ENCODE data around the gene RIPOR3. TPM values are rescaled to one million over a fixed set of nuclear protein-coding genes. Genes with fewer than 3 reads are reported as not detected.

Gene RIPOR3
- total and polyA plus RNA-seq, 11 donors = 2.4 to 20.7 (median 4.9) TPM

DNA sequence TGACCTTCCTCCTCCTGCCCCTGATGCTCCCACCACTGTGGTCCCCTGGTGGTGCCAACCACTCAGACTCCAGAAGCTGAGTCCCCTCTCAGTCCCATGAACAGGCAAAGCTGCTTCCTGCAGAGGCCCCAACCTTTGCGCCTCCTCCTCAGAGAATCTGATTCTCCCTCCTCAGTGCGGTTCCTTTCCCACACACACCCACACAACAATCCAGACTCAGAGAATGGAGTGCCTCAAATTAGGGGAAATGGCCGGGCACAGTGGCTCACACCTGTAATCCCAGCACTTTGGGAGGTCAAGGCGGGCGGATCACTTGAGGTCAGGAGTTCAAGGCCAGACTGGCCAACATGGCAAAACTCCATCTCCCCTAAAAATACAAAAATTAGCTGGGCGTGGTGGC lies 23.0 kb downstream of the RIPOR3 start:
- WGBS, 4 donors = 86 to 94% (median 91%) methylated on average over 6 of the region's 6 CpGs
- H3K9me3 ChIP-seq = no peaks in the 10 kb centered on the region
- intact Hi-C loops (cut with DNase I) = loop anchor here in 2 of 10 donors (10.0 kb wide), 2 partner anchors 46 to 76 kb away; no protein-coding TSS in a partner anchor

DNA sequence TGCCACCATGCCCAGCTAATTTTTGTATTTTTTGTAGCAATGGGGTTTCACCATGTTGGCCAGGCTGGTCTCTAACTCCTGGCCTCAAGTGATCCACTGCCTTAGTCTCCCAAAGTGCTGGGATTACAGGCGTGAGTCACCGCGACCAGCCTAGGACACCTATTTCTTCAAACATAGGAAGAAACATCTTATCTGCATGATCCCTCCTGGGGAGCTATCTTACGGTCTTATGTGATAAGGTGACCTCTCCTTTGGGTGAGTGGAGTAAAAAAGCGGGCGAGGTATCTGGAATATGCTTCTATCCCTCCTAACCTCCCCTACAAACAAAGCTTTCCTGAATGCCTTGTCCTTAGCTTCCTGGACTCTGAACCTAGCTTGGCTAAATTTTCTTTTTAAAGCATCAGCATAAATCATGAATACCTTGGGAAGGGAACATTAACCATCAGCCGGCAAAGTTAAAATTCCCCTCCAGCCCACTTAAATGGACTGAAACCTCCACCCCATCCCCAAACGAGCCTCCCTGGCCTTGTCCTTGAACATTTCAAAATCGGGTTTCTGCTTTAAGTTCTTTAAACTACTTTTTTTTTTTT lies 24.5 kb downstream of the RIPOR3 start:
- H3K4me3 ChIP-seq = no peak overlapping the region
- ATAC-seq (no peak), DNase-seq (no peak)
- WGBS, 4 donors = 83 to 91% (median 88%) methylated on average over 9 of the region's 9 CpGs
- H3K9me3 ChIP-seq = no peaks in the 10 kb centered on the region
- no peaks in the 10 kb centered on the region for H3K27me3 ChIP-seq
- no peaks in the 10 kb centered on the region for H3K36me3 ChIP-seq
- H3K4me1 ChIP-seq = peaks cover 0 to 23% (median 15%) of the 10 kb centered on the region in 12 donors
- intact Hi-C loops (cut with DNase I) = loop anchor here in 2 of 10 donors (10.0 kb wide), 2 partner anchors 48 to 78 kb away; no protein-coding TSS in a partner anchor
- TF ChIP-seq POLR2A (IDR thresholded peaks at IDR 0.05) = no peak
- TF ChIP-seq, protein P1, sequence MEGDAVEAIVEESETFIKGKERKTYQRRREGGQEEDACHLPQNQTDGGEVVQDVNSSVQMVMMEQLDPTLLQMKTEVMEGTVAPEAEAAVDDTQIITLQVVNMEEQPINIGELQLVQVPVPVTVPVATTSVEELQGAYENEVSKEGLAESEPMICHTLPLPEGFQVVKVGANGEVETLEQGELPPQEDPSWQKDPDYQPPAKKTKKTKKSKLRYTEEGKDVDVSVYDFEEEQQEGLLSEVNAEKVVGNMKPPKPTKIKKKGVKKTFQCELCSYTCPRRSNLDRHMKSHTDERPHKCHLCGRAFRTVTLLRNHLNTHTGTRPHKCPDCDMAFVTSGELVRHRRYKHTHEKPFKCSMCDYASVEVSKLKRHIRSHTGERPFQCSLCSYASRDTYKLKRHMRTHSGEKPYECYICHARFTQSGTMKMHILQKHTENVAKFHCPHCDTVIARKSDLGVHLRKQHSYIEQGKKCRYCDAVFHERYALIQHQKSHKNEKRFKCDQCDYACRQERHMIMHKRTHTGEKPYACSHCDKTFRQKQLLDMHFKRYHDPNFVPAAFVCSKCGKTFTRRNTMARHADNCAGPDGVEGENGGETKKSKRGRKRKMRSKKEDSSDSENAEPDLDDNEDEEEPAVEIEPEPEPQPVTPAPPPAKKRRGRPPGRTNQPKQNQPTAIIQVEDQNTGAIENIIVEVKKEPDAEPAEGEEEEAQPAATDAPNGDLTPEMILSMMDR (IDR thresholded peaks at IDR 0.05) = no peak
- H3K27ac ChIP-seq = peak overlapping the region in 1 of 12 donors; percentile 33

More for the DNA sequence above, 23.0 kb downstream of the RIPOR3 start:
- TF ChIP-seq POLR2A (IDR thresholded peaks at IDR 0.05) = no peak
- TF ChIP-seq, protein P1 (IDR thresholded peaks at IDR 0.05) = no peak
- DNase-seq = no peak
- no peaks in the 10 kb centered on the region for H3K27me3 ChIP-seq
- H3K27ac ChIP-seq = peak overlapping the region in 4 of 12 donors; percentile 2 to 48 (median 27)
- ATAC-seq = no peak
- H3K36me3 ChIP-seq = no peaks in the 10 kb centered on the region
- H3K4me1 ChIP-seq = peaks cover 0 to 8% (median 3%) of the 10 kb centered on the region in 12 donors
- H3K4me3 ChIP-seq = no peak overlapping the region

DNA sequence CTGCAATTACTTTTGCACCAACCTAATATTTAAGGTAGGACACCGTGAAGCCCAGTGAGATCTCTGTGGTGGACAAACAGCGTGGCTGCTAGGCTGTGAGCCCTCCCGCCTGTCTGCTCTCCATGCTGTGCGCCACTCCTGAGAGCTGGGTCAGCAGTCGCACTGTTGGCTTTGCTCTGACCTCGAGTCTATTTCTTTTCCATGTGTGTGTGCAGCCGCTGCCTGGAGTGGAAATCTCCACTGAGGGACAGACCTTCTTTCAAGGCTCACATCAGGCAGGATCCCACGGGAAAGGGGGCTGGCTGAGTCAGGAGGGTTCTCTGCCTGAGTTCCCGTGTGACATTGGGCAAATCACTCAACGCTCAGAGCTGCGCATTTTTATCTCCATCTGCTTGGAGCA lies 27.1 kb downstream of the RIPOR3 start:
- DNase-seq (peak; percentile 58 to 81 (median 76)), ATAC-seq (peak in 3 of 4 donors; percentile 13 to 37 (median 13))
- Histone ChIP-seq H3K27ac (peak overlapping the region in 9 of 12 donors; percentile 39 to 87 (median 73)), H3K27me3 (no peaks in the 10 kb centered on the region), H3K36me3 (no peaks in the 10 kb centered on the region), H3K4me1 (peaks cover 5 to 46% (median 30%) of the 10 kb centered on the region in 12 donors), H3K9me3 (no peaks in the 10 kb centered on the region), H3K4me3 (no peak overlapping the region)
- intact Hi-C loops (cut with DNase I) = loop anchor here in 3 of 10 donors (5.0 to 10.0 kb wide), 4 partner anchors 48 to 83 kb away; no protein-coding TSS in a partner anchor
- WGBS, 4 donors = 65 to 74% (median 73%) methylated on average over 11 of the region's 11 CpGs
- no peak for TF ChIP-seq POLR2A (IDR thresholded peaks at IDR 0.05)
- TF ChIP-seq, protein P1 (IDR thresholded peaks at IDR 0.05) = no peak

DNA sequence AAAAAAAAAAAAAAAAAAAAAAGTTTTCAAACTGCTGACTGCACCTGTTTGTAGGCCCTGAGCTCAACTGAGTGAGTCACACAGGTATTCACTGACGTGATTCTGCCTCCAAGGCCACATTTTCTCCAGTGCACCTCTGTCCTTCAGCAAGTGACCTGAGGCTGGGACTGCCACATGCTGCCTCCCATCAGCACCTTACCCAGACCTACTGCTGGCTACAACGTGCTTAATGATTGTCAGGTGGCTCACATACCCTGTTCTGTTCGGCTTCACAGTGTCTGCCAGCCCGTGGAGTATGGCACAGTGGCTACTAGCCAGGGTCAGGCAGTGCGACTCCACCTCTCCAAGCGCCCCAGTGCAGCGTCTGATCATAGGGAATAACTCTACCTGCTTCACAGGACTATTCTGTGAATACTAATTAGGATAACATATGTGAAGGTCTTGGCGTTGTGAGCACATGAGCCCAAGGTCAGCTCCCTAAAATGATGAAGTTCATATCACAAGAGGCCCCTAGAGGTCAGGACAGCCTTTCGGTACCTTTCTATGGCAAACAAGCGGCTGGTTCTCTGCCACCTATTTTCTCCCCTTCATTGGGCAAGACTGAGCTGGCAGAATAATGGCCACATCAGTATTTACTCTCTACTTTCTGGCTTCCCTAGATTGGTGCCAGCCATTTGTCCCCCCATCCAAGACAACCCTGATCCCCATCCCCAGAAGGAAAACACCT lies 28.1 kb downstream of the RIPOR3 start:
- WGBS, 4 donors = 54 to 63% (median 58%) methylated on average over 10 of the region's 10 CpGs
- intact Hi-C loops (cut with DNase I) = loop anchor here in 4 of 10 donors (1.0 to 10.0 kb wide), 5 partner anchors 49 to 84 kb away; no protein-coding TSS in a partner anchor
- peaks cover 5 to 55% (median 39%) of the 10 kb centered on the region in 12 donors for H3K4me1 ChIP-seq
- TF ChIP-seq POLR2A (IDR thresholded peaks at IDR 0.05) = no peak
- TF ChIP-seq, protein P1 (IDR thresholded peaks at IDR 0.05) = peak in 8 of 12 donors; percentile 7 to 39 (median 20)
- no peaks in the 10 kb centered on the region for H3K27me3 ChIP-seq
- H3K36me3 ChIP-seq = no peaks in the 10 kb centered on the region
- ATAC-seq = peak in 3 of 4 donors; percentile 30 to 50 (median 44)
- H3K27ac ChIP-seq = peak overlapping the region in 11 of 12 donors; percentile 59 to 87 (median 71)
- H3K4me3 ChIP-seq = no peak overlapping the region
- peak in 1 of 5 donors; percentile 35 for DNase-seq
- no peaks in the 10 kb centered on the region for H3K9me3 ChIP-seq
